MM.1S (cell line): ENCODE data around the gene DIPK1C.
A peak's percentile ranks its signal among the peaks of the same experiment; 100 is the strongest.

Experiments
- DNase-seq: peaks from one replicate; pipeline ENCODE4 v3.0.0-alpha.2; 2015
- H2AFZ ChIP-seq: fragments of 300-600 bp; sonication (generic); 2 replicates; pipeline ENCODE4 v1.6.0; 2016; ENCODE audit warnings: antibody characterized with exemption, low read length
- H3F3A ChIP-seq: fragments of 300-600 bp; sonication (generic); 2 replicates; pipeline ENCODE4 v1.6.1; 2016; ENCODE audit warnings: mild to moderate bottlenecking, antibody characterized with exemption, low read length, moderate library complexity, mixed read lengths; ENCODE audit not compliant: insufficient read depth
- H3K27ac ChIP-seq: fragments of 300-600 bp; sonication (generic); 2 replicates; pipeline ENCODE4 v1.5.1; 2016; ENCODE audit warnings: mild to moderate bottlenecking, low read length
- H3K27me3 ChIP-seq: fragments of 300-600 bp; sonication (generic); replicated peaks from 2 replicates; pipeline ENCODE4 v1.6.0; 2016; ENCODE audit warnings: low read length; ENCODE audit not compliant: insufficient read depth
- H3K36me3 ChIP-seq: fragments of 300-600 bp; sonication (generic); replicated peaks from 2 replicates; pipeline ENCODE4 v1.6.1; 2016; ENCODE audit warnings: mild to moderate bottlenecking, low read length, mixed read lengths; ENCODE audit not compliant: insufficient read depth
- H3K4me1 ChIP-seq: fragments of 300-600 bp; sonication (generic); 2 replicates; pipeline ENCODE4 v1.6.1; 2016; ENCODE audit warnings: low read length, mixed read lengths
- H3K4me2 ChIP-seq: fragments of 300-600 bp; sonication (generic); 2 replicates; pipeline ENCODE4 v1.6.0; 2016; ENCODE audit warnings: low read depth, low read length
- H3K4me3 ChIP-seq: fragments of 300-600 bp; sonication (generic); 2 replicates; pipeline ENCODE4 v1.5.1; 2016; ENCODE audit warnings: low read length, mixed read lengths
- H3K79me2 ChIP-seq: fragments of 300-600 bp; sonication (generic); 2 replicates; pipeline ENCODE4 v1.6.1; 2016; ENCODE audit warnings: mixed run types, low read length, mixed read lengths
- H3K9ac ChIP-seq: fragments of 300-600 bp; sonication (generic); 2 replicates; pipeline ENCODE4 v1.6.1; 2016; ENCODE audit warnings: low read length, mixed read lengths
- H3K9me2 ChIP-seq: fragments of 300-600 bp; sonication (generic); replicated peaks from 2 replicates; pipeline ENCODE4 v1.6.1; 2016; ENCODE audit warnings: mild to moderate bottlenecking, low read length, mixed read lengths; ENCODE audit not compliant: insufficient read depth
- H3K9me3 ChIP-seq: fragments of 300-600 bp; sonication (generic); replicated peaks from 2 replicates; pipeline ENCODE4 v1.6.1; 2016; ENCODE audit warnings: mild to moderate bottlenecking, low read length, mixed read lengths; ENCODE audit not compliant: insufficient read depth
- H4K20me1 ChIP-seq: fragments of 300-600 bp; sonication (generic); 2 replicates; pipeline ENCODE4 v1.6.1; 2016; ENCODE audit warnings: mild to moderate bottlenecking, low read length, moderate library complexity, mixed read lengths; ENCODE audit not compliant: insufficient read depth
- EZH2 ChIP-seq: fragments of 300-600 bp; sonication (generic); optimal IDR thresholded peaks from 2 replicates; pipeline ENCODE3; 2017; ENCODE audit warnings: low read depth, mild to moderate bottlenecking, antibody characterized with exemption, low read length, mixed read lengths
- EZH2phosphoT487 ChIP-seq: fragments of 300-600 bp; sonication (generic); IDR thresholded peaks from 2 replicates; pipeline ENCODE4 v1.6.1; 2018; ENCODE audit warnings: antibody characterized with exemption, low read length
- TF ChIP-seq, protein P1 (sequence below): fragments of 300-600 bp; sonication (generic); IDR thresholded peaks from 2 replicates; pipeline ENCODE4 v1.5.1; 2016; ENCODE audit warnings: antibody characterized with exemption, low read length, mixed read lengths

The DIPK1C gene

DNA sequence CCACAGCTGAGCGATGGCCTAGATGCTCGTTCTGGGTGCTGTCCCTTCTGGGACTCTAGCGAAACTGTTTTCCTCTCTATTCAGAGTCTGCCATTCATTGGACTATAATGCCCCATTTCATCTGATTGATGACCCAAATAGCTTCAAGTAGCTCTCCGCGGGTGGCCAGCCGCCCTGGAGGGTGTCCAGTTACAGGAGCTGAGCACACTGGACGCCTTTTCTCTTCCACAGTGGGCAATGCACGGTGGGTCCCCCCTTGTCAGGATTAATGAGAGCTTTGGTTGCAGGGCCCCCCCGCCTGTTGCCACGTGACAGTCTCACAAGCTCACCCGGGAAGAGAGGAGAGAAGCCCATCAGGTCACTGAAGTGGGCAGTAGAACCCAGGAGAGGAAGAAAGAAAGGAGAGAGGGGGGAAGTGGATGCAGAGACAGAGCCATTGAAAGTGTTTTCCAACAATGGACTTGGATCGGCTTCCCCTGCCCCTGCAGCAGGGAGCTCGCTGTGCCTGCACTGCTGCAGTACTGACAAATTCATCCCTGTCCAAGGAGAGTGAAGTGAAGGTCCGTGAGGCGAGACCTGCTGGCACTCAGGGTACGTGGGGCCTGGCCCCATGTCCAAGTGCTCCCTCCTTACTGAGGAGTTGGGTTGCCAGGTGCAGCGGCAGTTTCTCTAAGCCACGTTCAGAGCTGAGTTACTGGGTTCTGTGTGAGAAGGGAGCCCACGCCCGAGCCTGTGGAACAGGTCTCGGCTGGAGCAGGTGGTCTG, 44.8 kb downstream of the DIPK1C start:
- H3K79me2 ChIP-seq: no peaks in the 10 kb centered on the region
- DNase-seq: no peak
- no peaks in the 10 kb centered on the region for H3K9me3 ChIP-seq
- H3K9ac ChIP-seq: no peak overlapping the region
- TF ChIP-seq, protein P1, sequence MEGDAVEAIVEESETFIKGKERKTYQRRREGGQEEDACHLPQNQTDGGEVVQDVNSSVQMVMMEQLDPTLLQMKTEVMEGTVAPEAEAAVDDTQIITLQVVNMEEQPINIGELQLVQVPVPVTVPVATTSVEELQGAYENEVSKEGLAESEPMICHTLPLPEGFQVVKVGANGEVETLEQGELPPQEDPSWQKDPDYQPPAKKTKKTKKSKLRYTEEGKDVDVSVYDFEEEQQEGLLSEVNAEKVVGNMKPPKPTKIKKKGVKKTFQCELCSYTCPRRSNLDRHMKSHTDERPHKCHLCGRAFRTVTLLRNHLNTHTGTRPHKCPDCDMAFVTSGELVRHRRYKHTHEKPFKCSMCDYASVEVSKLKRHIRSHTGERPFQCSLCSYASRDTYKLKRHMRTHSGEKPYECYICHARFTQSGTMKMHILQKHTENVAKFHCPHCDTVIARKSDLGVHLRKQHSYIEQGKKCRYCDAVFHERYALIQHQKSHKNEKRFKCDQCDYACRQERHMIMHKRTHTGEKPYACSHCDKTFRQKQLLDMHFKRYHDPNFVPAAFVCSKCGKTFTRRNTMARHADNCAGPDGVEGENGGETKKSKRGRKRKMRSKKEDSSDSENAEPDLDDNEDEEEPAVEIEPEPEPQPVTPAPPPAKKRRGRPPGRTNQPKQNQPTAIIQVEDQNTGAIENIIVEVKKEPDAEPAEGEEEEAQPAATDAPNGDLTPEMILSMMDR: no peak
- TF ChIP-seq EZH2phosphoT487: no peak
- TF ChIP-seq EZH2: no peak
- peaks cover 8% of the 10 kb centered on the region for H3F3A ChIP-seq
- no peaks in the 10 kb centered on the region for H4K20me1 ChIP-seq
- H3K36me3 ChIP-seq: no peaks in the 10 kb centered on the region
- H3K27me3 ChIP-seq: no peaks in the 10 kb centered on the region
- H3K4me2 ChIP-seq: no peak overlapping the region
- no peak overlapping the region for H3K27ac ChIP-seq
- no peak overlapping the region for H2AFZ ChIP-seq
- no peak overlapping the region for H3K4me3 ChIP-seq
- H3K4me1 ChIP-seq: peaks cover 19% of the 10 kb centered on the region
- no peaks in the 10 kb centered on the region for H3K9me2 ChIP-seq

DNA sequence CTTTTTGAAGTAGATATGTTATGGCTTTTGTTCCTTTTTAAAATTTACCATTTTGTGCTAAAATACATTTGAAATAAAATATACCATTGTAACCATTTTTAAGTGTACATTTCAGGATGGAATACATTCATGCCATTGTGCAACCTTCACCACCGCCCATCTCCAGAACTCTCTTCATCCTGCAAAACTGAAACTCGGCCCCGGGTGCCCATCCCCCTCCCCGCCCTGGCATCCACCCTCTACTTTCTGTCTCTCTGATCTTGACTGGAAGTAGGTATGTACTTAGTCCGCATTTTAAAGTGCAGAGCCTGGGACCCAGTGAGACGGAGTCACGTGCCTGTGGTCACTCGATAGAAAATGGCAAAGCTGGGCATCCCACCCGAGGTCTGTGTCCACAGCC, 45.6 kb downstream of the DIPK1C start:
- H3K9ac ChIP-seq: no peak overlapping the region
- H3K9me2 ChIP-seq: no peaks in the 10 kb centered on the region
- H3K27me3 ChIP-seq: no peaks in the 10 kb centered on the region
- 0 out of 2 replicates have a peak overlapping the region, but pooled peaks have one; percentile 8 for H3K4me2 ChIP-seq
- no peak overlapping the region for H3K27ac ChIP-seq
- no peaks in the 10 kb centered on the region for H3K9me3 ChIP-seq
- H4K20me1 ChIP-seq: no peaks in the 10 kb centered on the region
- H2AFZ ChIP-seq: no peak overlapping the region
- no peaks in the 10 kb centered on the region for H3K36me3 ChIP-seq
- no peak overlapping the region for H3K4me3 ChIP-seq
- TF ChIP-seq EZH2phosphoT487 (no peak), EZH2 (no peak)
- TF ChIP-seq, protein P1: no peak
- H3F3A ChIP-seq: peaks cover 10% of the 10 kb centered on the region
- peaks cover 26% of the 10 kb centered on the region for H3K4me1 ChIP-seq
- H3K79me2 ChIP-seq: no peaks in the 10 kb centered on the region
- peak; percentile 56 for DNase-seq

DNA sequence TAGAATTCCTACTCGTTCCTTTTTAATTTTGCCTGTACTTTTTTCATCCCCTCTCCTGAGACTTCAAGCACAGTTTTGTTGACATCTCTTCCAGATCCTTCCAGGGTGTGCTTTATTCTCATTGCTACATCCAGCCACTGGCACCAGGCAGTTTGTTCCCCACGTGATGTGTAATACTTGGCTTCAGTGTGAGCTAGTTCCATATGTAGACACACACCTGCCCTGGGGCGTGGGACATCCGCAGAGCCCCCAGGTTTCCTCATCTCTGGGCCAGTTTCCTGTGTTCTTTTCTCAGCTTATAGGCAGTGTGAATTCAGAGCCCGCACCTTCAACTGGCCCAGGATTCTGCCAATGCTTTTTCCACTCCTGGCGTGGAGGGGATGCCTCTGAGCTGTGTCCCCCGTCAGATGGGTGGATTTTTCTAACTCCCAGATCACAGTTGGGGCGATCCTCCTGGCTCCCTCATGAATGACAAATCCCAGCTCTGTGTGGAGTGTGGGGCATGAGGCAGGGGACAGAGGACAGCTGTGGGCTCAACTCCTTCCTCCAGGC, 46.6 kb downstream of the DIPK1C start:
- no peak overlapping the region for H3K4me2 ChIP-seq

More for the DNA sequence above, 46.6 kb downstream of the DIPK1C start:
- no peaks in the 10 kb centered on the region for H3K27me3 ChIP-seq
- no peak overlapping the region for H3K9ac ChIP-seq
- H3K36me3 ChIP-seq: no peaks in the 10 kb centered on the region
- H3K27ac ChIP-seq: no peak overlapping the region
- no peaks in the 10 kb centered on the region for H4K20me1 ChIP-seq
- no peak overlapping the region for H3K4me3 ChIP-seq
- no peak for DNase-seq
- no peaks in the 10 kb centered on the region for H3K9me2 ChIP-seq
- H2AFZ ChIP-seq: no peak overlapping the region
- peaks cover 26% of the 10 kb centered on the region for H3K4me1 ChIP-seq
- no peaks in the 10 kb centered on the region for H3K9me3 ChIP-seq
- H3F3A ChIP-seq: peaks cover 10% of the 10 kb centered on the region
- TF ChIP-seq EZH2phosphoT487 (no peak), EZH2 (no peak)
- TF ChIP-seq, protein P1: no peak
- no peaks in the 10 kb centered on the region for H3K79me2 ChIP-seq
